WERI-Rb-1 (cell line): Measurements from ENCODE around the gene IL4R.

Source experiments
- DNase-seq: peaks from one replicate; pipeline ENCODE4 v3.0.0-alpha.2; 2020
- H3K27ac ChIP-seq: fragments of 250-450 bp; sonication (Bioruptor Pico); 2 replicates; pipeline ENCODE4 v1.5.1; 2020; ENCODE audit warnings: mild to moderate bottlenecking, moderate library complexity
- H3K27me3 ChIP-seq: fragments of 250-450 bp; sonication (Bioruptor Pico); 2 replicates; pipeline ENCODE4 v1.5.1; 2021; ENCODE audit warnings: mild to moderate bottlenecking, low read depth, moderate library complexity; ENCODE audit not compliant: insufficient read depth, severe bottlenecking
- H3K36me3 ChIP-seq: fragments of 250-450 bp; sonication (Bioruptor Pico); 2 replicates; pipeline ENCODE4 v1.5.1; 2020; ENCODE audit warnings: mild to moderate bottlenecking, moderate library complexity
- H3K4me3 ChIP-seq: 2 replicates; pipeline ENCODE4 v1.5.1; 2011; ENCODE audit warnings: low read depth, mild to moderate bottlenecking, control low read depth, low read length
- H3K9me3 ChIP-seq: fragments of 250-450 bp; sonication (Bioruptor Pico); 2 replicates; pipeline ENCODE4 v1.5.1; 2021; ENCODE audit warnings: mild to moderate bottlenecking, moderate library complexity; ENCODE audit not compliant: severe bottlenecking
- TF ChIP-seq, protein P1 (sequence below): IDR thresholded peaks from 2 replicates; pipeline ENCODE4 v1.5.1; 2011; ENCODE audit warnings: low read depth, mild to moderate bottlenecking, control low read depth, inconsistent platforms, low read length

The IL4R gene

DNA sequence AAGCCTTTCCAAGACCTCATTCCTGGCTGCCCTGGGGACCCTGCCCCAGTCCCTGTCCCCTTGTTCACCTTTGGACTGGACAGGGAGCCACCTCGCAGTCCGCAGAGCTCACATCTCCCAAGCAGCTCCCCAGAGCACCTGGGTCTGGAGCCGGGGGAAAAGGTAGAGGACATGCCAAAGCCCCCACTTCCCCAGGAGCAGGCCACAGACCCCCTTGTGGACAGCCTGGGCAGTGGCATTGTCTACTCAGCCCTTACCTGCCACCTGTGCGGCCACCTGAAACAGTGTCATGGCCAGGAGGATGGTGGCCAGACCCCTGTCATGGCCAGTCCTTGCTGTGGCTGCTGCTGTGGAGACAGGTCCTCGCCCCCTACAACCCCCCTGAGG, 49.5 kb downstream of the IL4R start:
- H3K4me3 ChIP-seq = no peak overlapping the region
- H3K27me3 ChIP-seq = no peaks in the 10 kb centered on the region
- TF ChIP-seq, protein P1, sequence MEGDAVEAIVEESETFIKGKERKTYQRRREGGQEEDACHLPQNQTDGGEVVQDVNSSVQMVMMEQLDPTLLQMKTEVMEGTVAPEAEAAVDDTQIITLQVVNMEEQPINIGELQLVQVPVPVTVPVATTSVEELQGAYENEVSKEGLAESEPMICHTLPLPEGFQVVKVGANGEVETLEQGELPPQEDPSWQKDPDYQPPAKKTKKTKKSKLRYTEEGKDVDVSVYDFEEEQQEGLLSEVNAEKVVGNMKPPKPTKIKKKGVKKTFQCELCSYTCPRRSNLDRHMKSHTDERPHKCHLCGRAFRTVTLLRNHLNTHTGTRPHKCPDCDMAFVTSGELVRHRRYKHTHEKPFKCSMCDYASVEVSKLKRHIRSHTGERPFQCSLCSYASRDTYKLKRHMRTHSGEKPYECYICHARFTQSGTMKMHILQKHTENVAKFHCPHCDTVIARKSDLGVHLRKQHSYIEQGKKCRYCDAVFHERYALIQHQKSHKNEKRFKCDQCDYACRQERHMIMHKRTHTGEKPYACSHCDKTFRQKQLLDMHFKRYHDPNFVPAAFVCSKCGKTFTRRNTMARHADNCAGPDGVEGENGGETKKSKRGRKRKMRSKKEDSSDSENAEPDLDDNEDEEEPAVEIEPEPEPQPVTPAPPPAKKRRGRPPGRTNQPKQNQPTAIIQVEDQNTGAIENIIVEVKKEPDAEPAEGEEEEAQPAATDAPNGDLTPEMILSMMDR = peak; percentile 44
- DNase-seq = peak; percentile 16
- H3K9me3 ChIP-seq = no peaks in the 10 kb centered on the region
- no peak overlapping the region for H3K27ac ChIP-seq
- H3K36me3 ChIP-seq = peaks cover 31% of the 10 kb centered on the region

DNA sequence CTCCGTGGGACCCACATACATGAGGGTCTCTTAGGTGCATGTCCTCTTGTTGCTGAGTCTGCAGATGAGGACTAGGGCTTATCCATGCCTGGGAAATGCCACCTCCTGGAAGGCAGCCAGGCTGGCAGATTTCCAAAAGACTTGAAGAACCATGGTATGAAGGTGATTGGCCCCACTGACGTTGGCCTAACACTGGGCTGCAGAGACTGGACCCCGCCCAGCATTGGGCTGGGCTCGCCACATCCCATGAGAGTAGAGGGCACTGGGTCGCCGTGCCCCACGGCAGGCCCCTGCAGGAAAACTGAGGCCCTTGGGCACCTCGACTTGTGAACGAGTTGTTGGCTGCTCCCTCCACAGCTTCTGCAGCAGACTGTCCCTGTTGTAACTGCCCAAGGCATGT, 50.0 kb downstream of the IL4R start:
- peaks cover 26% of the 10 kb centered on the region for H3K36me3 ChIP-seq
- no peaks in the 10 kb centered on the region for H3K27me3 ChIP-seq
- no peak for DNase-seq
- no peak overlapping the region for H3K27ac ChIP-seq
- TF ChIP-seq, protein P1 = no peak
- H3K4me3 ChIP-seq = no peak overlapping the region
- H3K9me3 ChIP-seq = no peaks in the 10 kb centered on the region

DNA sequence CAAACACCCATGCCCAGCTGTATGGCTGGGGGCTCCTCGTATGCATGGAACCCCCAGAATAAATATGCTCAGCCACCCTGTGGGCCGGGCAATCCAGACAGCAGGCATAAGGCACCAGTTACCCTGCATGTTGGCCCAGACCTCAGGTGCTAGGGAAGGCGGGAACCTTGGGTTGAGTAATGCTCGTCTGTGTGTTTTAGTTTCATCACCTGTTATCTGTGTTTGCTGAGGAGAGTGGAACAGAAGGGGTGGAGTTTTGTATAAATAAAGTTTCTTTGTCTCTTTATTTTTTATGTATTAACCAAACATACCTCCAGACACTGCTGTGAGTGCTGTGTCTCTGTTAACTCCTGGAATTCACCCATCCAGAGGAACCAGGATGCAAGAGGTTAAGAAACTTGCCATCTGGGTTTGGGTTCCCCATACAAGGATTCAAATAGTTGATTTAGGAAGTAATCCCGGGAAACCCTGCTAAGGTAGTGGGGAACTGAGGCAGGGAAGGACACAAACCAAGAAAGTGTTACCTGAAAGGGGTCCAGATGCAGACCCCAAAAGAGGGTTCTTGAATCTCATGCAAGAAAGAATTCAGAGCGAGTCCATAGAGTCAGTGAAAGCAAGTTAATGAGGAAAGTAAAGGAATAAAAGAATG, 50.8 kb downstream of the IL4R start:
- no peak overlapping the region for H3K27ac ChIP-seq
- TF ChIP-seq, protein P1 = no peak
- no peak for DNase-seq
- H3K27me3 ChIP-seq = no peaks in the 10 kb centered on the region
- peaks cover 20% of the 10 kb centered on the region; the same call in 1 of the 2 replicates for H3K36me3 ChIP-seq
- no peak overlapping the region for H3K4me3 ChIP-seq
- H3K9me3 ChIP-seq = no peaks in the 10 kb centered on the region

DNA sequence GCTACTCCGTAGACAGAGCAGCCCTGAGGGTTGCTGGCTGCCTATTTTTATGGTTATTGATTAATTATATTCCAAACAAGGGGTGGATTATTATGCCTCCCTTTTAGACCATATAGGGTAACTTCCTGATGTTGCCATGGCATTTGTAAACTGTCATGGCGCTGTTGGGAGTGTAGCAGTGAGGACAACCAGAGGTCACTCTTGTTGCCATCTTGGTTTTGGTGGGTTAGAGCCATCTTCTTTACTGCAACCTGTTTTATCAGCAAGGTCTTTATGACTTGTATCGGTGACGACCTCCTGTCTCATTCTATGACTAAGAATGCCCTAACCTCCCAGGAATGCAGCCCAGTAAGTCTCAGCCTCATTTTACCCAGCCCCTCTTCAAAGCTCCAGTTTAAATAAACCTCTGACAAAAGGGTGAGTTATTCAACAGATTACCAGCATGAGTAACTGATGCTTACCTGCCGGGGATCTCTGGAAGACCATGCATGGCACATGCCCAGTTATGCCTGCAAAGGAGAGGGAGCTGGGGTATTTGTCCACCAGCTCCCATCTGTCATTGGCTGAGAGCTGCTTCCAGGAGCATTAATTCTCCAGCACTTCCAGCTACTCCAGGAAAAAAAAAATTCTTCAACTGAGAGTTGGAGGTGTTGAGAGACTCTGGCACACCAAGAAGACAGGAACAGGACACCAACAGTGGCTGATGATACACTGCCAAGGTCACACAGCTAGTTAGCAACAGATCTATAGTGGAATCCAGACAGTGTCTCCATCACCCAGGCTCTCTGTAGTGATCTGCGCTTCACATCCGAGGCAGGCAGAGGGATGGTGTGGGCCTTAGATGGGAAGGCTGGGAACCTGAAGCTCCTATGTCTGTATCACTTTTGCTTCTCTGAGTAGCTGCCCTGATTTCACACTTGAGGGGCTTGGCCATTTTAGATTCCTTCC, 51.6 kb downstream of the IL4R start:
- no peak overlapping the region for H3K27ac ChIP-seq
- TF ChIP-seq, protein P1 = no peak
- H3K4me3 ChIP-seq = no peak overlapping the region
- H3K9me3 ChIP-seq = no peaks in the 10 kb centered on the region
- no peaks in the 10 kb centered on the region for H3K27me3 ChIP-seq
- H3K36me3 ChIP-seq = peaks cover 20% of the 10 kb centered on the region; the same call in 1 of the 2 replicates
- no peak for DNase-seq

DNA sequence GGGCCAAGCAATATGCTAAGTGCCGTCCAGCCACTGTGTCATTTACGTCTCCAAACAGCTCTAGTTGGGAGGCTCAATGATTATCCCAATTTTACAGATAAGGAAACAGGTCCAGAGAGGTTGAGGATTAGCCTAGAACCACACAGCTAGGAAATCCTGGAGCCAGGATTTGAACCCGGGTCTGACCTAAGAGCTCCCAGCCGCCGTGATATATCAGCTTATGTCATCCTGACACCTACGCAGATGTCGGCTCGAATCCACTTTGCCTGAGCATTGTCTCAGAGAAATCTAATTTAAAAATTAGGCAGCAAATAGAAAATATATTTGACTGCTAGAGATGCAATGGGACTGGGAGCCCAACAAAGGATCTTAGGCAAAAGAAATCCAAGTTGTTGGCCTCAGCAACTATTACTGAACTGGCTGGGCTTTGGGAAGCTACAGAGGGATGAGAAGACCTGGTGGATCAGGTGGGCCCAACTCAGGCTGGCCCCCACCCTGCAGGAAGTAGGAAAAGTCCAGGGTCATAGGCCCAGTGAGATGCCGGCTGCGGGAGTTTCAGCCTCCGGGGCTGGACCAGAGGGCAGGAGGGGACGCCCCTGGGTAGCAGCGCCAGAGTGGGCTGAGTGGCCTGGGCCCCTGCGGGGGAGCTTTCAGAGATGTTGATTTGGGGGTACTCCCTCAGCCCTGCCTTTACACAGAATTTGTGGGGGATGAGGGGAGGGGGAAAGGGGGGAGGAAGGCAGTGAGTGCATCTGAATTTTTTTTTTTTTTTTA, 53.1 kb downstream of the IL4R start:
- Histone ChIP-seq H3K27me3 (no peaks in the 10 kb centered on the region), H3K4me3 (no peak overlapping the region), H3K9me3 (no peaks in the 10 kb centered on the region), H3K36me3 (peaks cover 18% of the 10 kb centered on the region; the same call in 1 of the 2 replicates), H3K27ac (no peak overlapping the region)
- TF ChIP-seq, protein P1 = no peak
- DNase-seq = no peak
